Prostate gland (tissue), 2 donors: ENCODE data around the gene SCTR. TPM values are rescaled to one million over a fixed set of nuclear protein-coding genes. Genes with fewer than 3 reads are reported as not detected.

ENCODE experiments used
- DNase-seq: peaks from one replicate; pipeline ENCODE4 v3.0.0-alpha.2; 2019; ENCODE audit warnings: low spot score
- H3K27ac ChIP-seq, 2 donors: fragments of 200-600 bp; sonication (generic); 2 replicates each; pipeline ENCODE4 v1.5.1; 2017 to 2019
- H3K27me3 ChIP-seq: fragments of 200-600 bp; sonication (generic); replicated peaks from 2 replicates; pipeline ENCODE4 v1.5.1; 2019; ENCODE audit not compliant: insufficient read depth
- H3K36me3 ChIP-seq, 2 donors: fragments of 200-600 bp; sonication (generic); 1 replicate in 1 of 2; 2 replicates in 1 of 2; pipeline versions ENCODE4 v1.5.1 to v1.8.1; 2017 to 2019
- H3K4me1 ChIP-seq: fragments of 200-600 bp; sonication (generic); replicated peaks from 2 replicates; pipeline ENCODE4 v1.5.1; 2019
- H3K4me3 ChIP-seq, 2 donors: fragments of 200-600 bp; sonication (generic); 2 replicates each; pipeline ENCODE4 v1.5.1; 2017 to 2019
- H3K9me3 ChIP-seq: fragments of 200-600 bp; sonication (generic); 2 replicates; pipeline ENCODE4 v1.5.1; 2017
- POLR2A ChIP-seq: fragments of 450-650 bp; IDR thresholded peaks from one replicate; pipeline ENCODE4 v1.6.1; 2016; ENCODE audit warnings: antibody characterized with exemption, mild to moderate bottlenecking
- POLR2AphosphoS5 ChIP-seq: sonication (generic); formaldehyde crosslinking; IDR thresholded peaks from one replicate; pipeline ENCODE4 v1.6.1; 2017; ENCODE audit warnings: antibody characterized with exemption
- WGBS: methylation state at CpG from one replicate; pipeline ENCODE4 v1.1.5; 2018; 5-methylcytosine and 5-hydroxymethylcytosine counted together
- intact Hi-C: fragments of 100-400 bp; cut with DNase I; formaldehyde crosslinking; loops from one replicate; pipeline ENCODE4 v1.14.2; 2022
- total RNA-seq, 2 donors: library from RNA; depleted of rRNA; stranded (reverse); fragments of >200 nt; gene quantifications; one replicate each; pipeline ENCODE4 v1.1.0, GENCODE V29; 2016
- TF ChIP-seq, protein P1 (sequence below), 4 experiments: fragments of 200-600 bp in 2 of 4; fragments of 450-650 bp in 2 of 4; sonication (generic) in 2 of 4; IDR thresholded peaks; 1 replicate in 3 of 4; 2 replicates in 1 of 4; pipeline ENCODE4 v1.5.1; 2016 to 2019; ENCODE audit warnings: antibody characterized with exemption in 4 of 4, mild to moderate bottlenecking in 2 of 4, moderate library complexity in 2 of 4

The SCTR gene
- total RNA-seq, 2 donors from 2014 or later = not detected

DNA sequence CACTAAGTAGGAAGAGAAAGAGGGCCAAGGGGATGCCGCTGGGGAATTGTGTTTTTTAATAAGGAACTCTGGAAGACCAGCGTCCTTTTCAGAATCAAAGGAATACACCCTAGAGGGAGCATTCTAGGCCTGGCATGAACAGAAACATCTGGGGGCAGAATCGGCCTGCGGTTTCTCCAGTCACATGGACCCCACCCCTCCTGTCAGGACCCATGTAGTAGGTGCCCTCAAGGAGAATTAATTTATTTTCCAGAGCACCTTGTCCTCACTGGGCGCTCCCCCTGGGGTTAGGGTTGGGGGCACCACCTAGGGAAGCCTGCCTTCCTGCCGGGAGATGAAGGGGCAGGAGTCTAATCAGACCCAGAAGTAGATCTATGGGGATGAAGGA is 48.4 kb downstream of the SCTR start:
- no peaks in the 10 kb centered on the region for H3K9me3 ChIP-seq
- no peaks in the 10 kb centered on the region for H3K36me3 ChIP-seq
- H3K4me3 ChIP-seq = no peak overlapping the region
- no peak for TF ChIP-seq POLR2A
- TF ChIP-seq POLR2AphosphoS5 = no peak
- TF ChIP-seq, protein P1, sequence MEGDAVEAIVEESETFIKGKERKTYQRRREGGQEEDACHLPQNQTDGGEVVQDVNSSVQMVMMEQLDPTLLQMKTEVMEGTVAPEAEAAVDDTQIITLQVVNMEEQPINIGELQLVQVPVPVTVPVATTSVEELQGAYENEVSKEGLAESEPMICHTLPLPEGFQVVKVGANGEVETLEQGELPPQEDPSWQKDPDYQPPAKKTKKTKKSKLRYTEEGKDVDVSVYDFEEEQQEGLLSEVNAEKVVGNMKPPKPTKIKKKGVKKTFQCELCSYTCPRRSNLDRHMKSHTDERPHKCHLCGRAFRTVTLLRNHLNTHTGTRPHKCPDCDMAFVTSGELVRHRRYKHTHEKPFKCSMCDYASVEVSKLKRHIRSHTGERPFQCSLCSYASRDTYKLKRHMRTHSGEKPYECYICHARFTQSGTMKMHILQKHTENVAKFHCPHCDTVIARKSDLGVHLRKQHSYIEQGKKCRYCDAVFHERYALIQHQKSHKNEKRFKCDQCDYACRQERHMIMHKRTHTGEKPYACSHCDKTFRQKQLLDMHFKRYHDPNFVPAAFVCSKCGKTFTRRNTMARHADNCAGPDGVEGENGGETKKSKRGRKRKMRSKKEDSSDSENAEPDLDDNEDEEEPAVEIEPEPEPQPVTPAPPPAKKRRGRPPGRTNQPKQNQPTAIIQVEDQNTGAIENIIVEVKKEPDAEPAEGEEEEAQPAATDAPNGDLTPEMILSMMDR (IDR thresholded peaks at IDR 0.05) = no peak
- no peak overlapping the region for H3K27ac ChIP-seq
- H3K4me1 ChIP-seq = no peaks in the 10 kb centered on the region
- no peaks in the 10 kb centered on the region for H3K27me3 ChIP-seq
- 80% methylated on average over 6 of the region's 6 CpGs for WGBS
- intact Hi-C loops = loop anchor here (2.0 to 10.0 kb wide), 2 partner anchors 69 to 461 kb away; no protein-coding TSS in a partner anchor
- DNase-seq = no peak

DNA sequence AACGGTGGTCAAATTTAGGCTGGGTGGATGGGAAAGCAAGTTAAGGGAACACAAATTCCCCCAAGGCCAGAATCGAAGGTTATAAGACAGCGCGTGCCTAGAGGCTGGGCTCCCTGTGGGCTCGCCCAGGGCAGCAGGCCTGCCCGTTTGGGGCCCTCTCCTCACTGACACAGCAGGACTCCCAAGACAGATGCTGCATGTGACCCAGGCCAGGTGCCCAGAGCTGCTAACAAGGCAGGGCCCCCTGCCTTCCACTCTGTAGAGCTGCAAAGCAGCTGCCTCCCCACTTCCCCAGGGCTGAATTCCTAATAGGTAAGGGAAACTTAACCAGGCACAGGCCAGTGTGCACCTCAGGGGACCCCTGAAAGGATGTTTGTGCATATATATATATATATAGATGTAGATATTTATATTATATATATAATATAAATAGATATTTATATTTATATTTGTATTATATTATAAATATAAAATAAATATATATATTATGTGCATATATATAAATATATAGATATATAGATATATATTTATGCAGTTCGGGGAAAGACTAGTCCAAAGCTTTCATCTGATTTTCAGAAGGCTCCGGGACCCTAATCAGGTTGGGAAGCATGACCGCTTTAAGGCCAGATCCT is 48.9 kb downstream of the SCTR start:
- Histone ChIP-seq H3K4me1 (no peaks in the 10 kb centered on the region), H3K36me3 (no peaks in the 10 kb centered on the region), H3K9me3 (no peaks in the 10 kb centered on the region), H3K27ac (no peak overlapping the region), H3K4me3 (no peak overlapping the region), H3K27me3 (no peaks in the 10 kb centered on the region)
- TF ChIP-seq POLR2AphosphoS5 = no peak
- TF ChIP-seq, protein P1 (IDR thresholded peaks at IDR 0.05) = no peak
- no peak for DNase-seq
- intact Hi-C loops = loop anchor here (10.0 kb wide), 1 partner anchor 461 kb away; no protein-coding TSS in a partner anchor
- WGBS = 83% methylated on average over 9 of the region's 9 CpGs

DNA sequence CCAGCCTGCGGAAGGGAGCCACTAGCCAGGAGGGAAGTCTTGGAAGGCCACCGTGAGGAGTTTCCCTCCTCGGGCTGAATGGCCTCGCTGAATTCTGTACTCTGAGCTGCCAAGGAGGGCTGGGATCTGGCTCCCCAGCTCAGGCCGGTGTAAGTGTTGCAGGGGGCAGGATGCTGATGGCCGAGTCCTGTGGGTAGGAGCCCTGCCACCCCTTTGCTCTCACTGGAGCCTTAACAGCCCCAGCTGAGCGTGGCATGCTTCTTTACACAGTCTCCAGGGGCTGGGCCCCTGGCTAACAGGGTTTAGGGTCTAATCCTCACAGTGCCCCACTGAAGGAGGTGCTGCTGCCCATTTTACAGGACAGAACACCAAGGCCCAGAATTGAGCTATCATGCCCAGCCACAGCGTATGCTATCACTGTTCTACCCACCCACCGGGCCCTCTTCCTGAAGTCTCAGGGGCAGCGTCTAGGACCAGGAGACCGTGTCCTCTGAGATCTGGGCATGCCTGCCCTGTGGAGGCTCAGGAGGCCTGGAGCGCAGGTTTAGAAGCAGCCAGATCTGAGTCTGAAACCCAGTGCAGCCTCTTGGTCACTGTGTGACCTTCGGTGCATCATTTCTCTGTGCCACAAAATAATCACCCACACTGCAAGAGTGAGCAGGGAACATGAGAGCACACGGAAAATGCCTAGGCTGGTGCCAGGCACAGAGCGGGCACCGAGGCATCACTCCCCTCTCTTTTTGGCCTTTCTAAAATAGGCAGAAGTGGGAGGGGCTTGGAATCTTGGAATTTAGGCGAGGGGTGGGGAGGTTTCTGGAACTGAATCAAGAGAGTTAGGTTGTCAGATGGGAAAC is 49.7 kb downstream of the SCTR start:
- Histone ChIP-seq H3K27me3 (no peaks in the 10 kb centered on the region), H3K4me3 (no peak overlapping the region), H3K27ac (no peak overlapping the region), H3K4me1 (no peaks in the 10 kb centered on the region), H3K36me3 (no peaks in the 10 kb centered on the region), H3K9me3 (no peaks in the 10 kb centered on the region)
- WGBS = 89% methylated on average over 17 of the region's 17 CpGs
- TF ChIP-seq POLR2AphosphoS5 (no peak), POLR2A (no peak)
- TF ChIP-seq, protein P1 (IDR thresholded peaks at IDR 0.05) = no peak
- intact Hi-C loops = loop anchor here (10.0 kb wide), 1 partner anchor 460 kb away; no protein-coding TSS in a partner anchor
- DNase-seq = no peak

DNA sequence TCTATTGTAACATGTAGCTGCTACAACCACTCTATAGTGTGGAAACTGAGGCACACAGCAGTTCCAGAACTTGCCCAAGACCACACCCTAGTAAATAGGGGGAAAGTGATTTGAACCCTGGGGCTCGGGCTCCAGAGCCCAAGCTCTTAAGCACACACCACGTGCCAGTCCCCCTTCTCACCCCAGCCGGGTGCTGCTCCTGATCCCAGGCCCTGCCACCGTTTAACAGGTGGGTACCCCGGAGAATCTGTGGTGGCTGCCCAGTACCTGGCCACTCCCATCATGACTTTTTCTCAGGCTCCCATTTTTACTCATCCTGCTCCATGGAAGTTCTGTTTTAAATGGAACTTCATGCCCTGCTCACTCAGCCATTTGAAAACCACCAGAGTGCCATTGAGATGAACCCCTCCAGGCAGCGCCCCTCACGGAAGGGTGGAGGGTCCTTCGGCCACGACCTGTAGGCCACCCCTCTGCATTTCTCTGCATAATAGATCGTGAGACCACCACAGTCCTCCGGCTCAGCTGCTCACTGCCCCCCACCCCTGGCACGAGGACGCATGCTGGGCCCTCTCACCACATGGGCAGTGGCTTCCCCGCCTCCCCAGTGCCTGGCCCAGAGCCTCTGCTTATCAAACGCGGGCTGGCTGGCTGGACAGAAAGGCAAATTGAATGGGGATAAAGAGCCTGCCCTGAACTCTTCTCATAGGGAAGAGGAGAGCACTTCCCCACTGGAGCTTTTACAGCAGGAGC is 50.5 kb downstream of the SCTR start:
- no peak overlapping the region for H3K27ac ChIP-seq
- H3K27me3 ChIP-seq = no peaks in the 10 kb centered on the region
- 89% methylated on average over 16 of the region's 16 CpGs for WGBS
- no peaks in the 10 kb centered on the region for H3K4me1 ChIP-seq
- H3K9me3 ChIP-seq = no peaks in the 10 kb centered on the region
- intact Hi-C loops = loop anchor here (10.0 kb wide), 1 partner anchor 459 kb away; no protein-coding TSS in a partner anchor
- H3K4me3 ChIP-seq = no peak overlapping the region
- no peaks in the 10 kb centered on the region for H3K36me3 ChIP-seq
- no peak for DNase-seq
- TF ChIP-seq POLR2A = no peak
- TF ChIP-seq POLR2AphosphoS5 = no peak
- TF ChIP-seq, protein P1 (IDR thresholded peaks at IDR 0.05) = no peak
